Keratinocyte (primary cell): ENCODE results near the gene GTF3C1. TPM values are rescaled to one million over a fixed set of nuclear protein-coding genes. Genes with fewer than 3 reads are reported as not detected.

Experiments used
- DNase-seq: peaks from one replicate; pipeline ENCODE4 v3.0.0-alpha.2; 2011; ENCODE audit warnings: low read depth, missing footprints, low spot score
- FAIRE-seq: peaks from 2 replicates; lab custom pipeline; 2011; peaks lifted over from hg19 to GRCh38; lab: Jason Lieb, UNC
- H2AFZ ChIP-seq: 2 replicates; pipeline ENCODE4 v1.6.0; 2012; ENCODE audit warnings: low read length, control low read depth, inconsistent platforms; ENCODE audit not compliant: control insufficient read depth
- H3K27ac ChIP-seq: 2 replicates; pipeline ENCODE4 v1.5.1; 2011; ENCODE audit warnings: low read length; ENCODE audit not compliant: control insufficient read depth, insufficient read depth
- H3K27me3 ChIP-seq: 3 replicates; pipeline ENCODE4 v1.6.0; 2011; ENCODE audit warnings: low read length; ENCODE audit not compliant: control insufficient read depth, insufficient read depth; ENCODE audit errors: extremely low read depth
- H3K36me3 ChIP-seq, 2 experiments: 2 replicates in 1 of 2; 3 replicates in 1 of 2; pipeline ENCODE4 v1.5.1; 2011; ENCODE audit warnings: low read length in 2 of 2, mild to moderate bottlenecking in 1 of 2; ENCODE audit not compliant: control insufficient read depth in 2 of 2, insufficient read depth in 2 of 2; ENCODE audit errors: extremely low read depth in 1 of 2
- H3K4me1 ChIP-seq: 3 replicates; pipeline ENCODE4 v1.5.1; 2011; ENCODE audit warnings: low read length; ENCODE audit not compliant: control insufficient read depth, insufficient read depth; ENCODE audit errors: extremely low read depth
- H3K4me2 ChIP-seq: 3 replicates; pipeline ENCODE4 v1.6.0; 2011; ENCODE audit warnings: low read depth, low read length; ENCODE audit not compliant: control insufficient read depth, insufficient read depth; ENCODE audit errors: extremely low read depth
- H3K4me3 ChIP-seq, 3 experiments: fragments of 200-600 bp in 1 of 3; sonication (generic) in 1 of 3; 2 replicates in 2 of 3; 3 replicates in 1 of 3; pipeline ENCODE4 v1.5.1; 2011 to 2016; ENCODE audit warnings: low read length in 3 of 3, mild to moderate bottlenecking in 3 of 3, control low read depth in 2 of 3, inconsistent platforms in 1 of 3, low read depth in 1 of 3, mixed read lengths in 1 of 3, mixed run types in 1 of 3, moderate library complexity in 1 of 3; ENCODE audit not compliant: control insufficient read depth in 2 of 3, insufficient read depth in 2 of 3; ENCODE audit errors: extremely low read depth in 1 of 3
- H3K79me2 ChIP-seq: 2 replicates; pipeline ENCODE4 v1.6.0; 2012; ENCODE audit warnings: low read length; ENCODE audit not compliant: control insufficient read depth, insufficient read depth
- H3K9ac ChIP-seq: 3 replicates; pipeline ENCODE4 v1.6.0; 2011; ENCODE audit warnings: low read length; ENCODE audit not compliant: control insufficient read depth, insufficient read depth; ENCODE audit errors: extremely low read depth
- H3K9me1 ChIP-seq: 3 replicates; pipeline ENCODE4 v1.6.0; 2011; ENCODE audit warnings: low read length; ENCODE audit not compliant: control insufficient read depth, insufficient read depth; ENCODE audit errors: extremely low read depth
- H3K9me3 ChIP-seq: 2 replicates; pipeline ENCODE4 v1.5.1; 2012; ENCODE audit warnings: low read depth, low read length; ENCODE audit not compliant: control insufficient read depth
- H4K20me1 ChIP-seq: 3 replicates; pipeline ENCODE4 v1.6.0; 2011; ENCODE audit warnings: low read length; ENCODE audit not compliant: control insufficient read depth, insufficient read depth; ENCODE audit errors: extremely low read depth
- EZH2 ChIP-seq: IDR thresholded peaks from one replicate; pipeline ENCODE4 v1.6.1; 2012; ENCODE audit warnings: inconsistent platforms, mild to moderate bottlenecking, low read length, moderate library complexity
- dilution Hi-C: fragments of 300-500 bp; cut with MboI; formaldehyde crosslinking; loops from one replicate; pipeline ENCODE4 v1.7.0; 2020; ENCODE audit warnings: low sequenced_read_pairs; ENCODE audit not compliant: extremely low pct_ligation_motif_present
- polyA plus RNA-seq, 5 experiments: library from polyadenylated mRNA; depleted of rRNA in 3 of 5; stranded (reverse) in 3 of 5; stranded (forward) in 1 of 5; unstranded in 1 of 5; fragments of >200 nt; gene quantifications; 1 replicate in 1 of 5; 2 replicates in 3 of 5; 3 replicates in 1 of 5; pipeline versions ENCODE4 v1.2.1 to v1.2.3, GENCODE V29; 2011 to 2012; ENCODE audit warnings: missing spikeins in 2 of 5, low read depth in 1 of 5, low replicate concordance in 1 of 5
- TF ChIP-seq, protein P1 (sequence below), 3 experiments: IDR thresholded peaks in 1 of 3; conservative IDR thresholded peaks in 1 of 3; optimal IDR thresholded peaks in 1 of 3; 2 replicates in 2 of 3; 3 replicates in 1 of 3; pipeline versions ENCODE3 to v1.5.1; 2011; ENCODE audit warnings: low read length in 3 of 3, mild to moderate bottlenecking in 3 of 3, moderate library complexity in 2 of 3, control low read depth in 1 of 3, inconsistent platforms in 1 of 3; ENCODE audit not compliant: insufficient read depth in 2 of 3; ENCODE audit errors: extremely low read depth in 1 of 3

Gene GTF3C1
- polyA plus RNA-seq, 1 donor (not counting 4 experiments of a cell fraction or from before 2014, with no cell fraction given) = 23.5 TPM

DNA sequence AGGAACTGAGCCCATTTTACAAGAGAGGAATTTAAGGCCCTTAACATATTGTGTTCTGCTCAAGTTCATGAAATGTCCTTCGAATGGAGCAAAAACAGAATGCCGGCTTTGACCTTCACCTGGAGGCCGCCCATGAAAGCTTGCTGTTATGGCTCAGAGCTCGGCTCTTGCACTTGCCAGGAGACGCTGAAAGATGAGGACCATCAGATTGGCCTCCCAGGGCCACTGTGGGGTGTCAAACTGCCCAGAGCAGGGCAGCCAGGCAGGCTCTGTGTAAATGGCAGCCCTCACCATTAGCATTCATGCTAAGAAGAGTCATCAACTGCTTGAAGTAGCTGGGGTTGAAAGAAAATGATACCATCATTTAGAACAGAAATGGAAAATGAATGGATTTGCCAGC, 108.4 kb downstream of the GTF3C1 start:
- Histone ChIP-seq H3K9me1 (no peaks in the 10 kb centered on the region), H3K9me3 (peaks cover 6% of the 10 kb centered on the region), H3K36me3 (no peaks in the 10 kb centered on the region), H4K20me1 (no peaks in the 10 kb centered on the region), H3K4me1 (peaks cover 4% of the 10 kb centered on the region), H3K4me2 (no peak overlapping the region), H3K79me2 (no peaks in the 10 kb centered on the region), H3K9ac (no peak overlapping the region), H2AFZ (no peak overlapping the region), H3K4me3 (no peak overlapping the region), H3K27me3 (no peaks in the 10 kb centered on the region), H3K27ac (no peak overlapping the region)
- dilution Hi-C loops = no loop called here
- DNase-seq (no peak), FAIRE-seq (no peak)
- TF ChIP-seq EZH2 = no peak
- TF ChIP-seq, protein P1, sequence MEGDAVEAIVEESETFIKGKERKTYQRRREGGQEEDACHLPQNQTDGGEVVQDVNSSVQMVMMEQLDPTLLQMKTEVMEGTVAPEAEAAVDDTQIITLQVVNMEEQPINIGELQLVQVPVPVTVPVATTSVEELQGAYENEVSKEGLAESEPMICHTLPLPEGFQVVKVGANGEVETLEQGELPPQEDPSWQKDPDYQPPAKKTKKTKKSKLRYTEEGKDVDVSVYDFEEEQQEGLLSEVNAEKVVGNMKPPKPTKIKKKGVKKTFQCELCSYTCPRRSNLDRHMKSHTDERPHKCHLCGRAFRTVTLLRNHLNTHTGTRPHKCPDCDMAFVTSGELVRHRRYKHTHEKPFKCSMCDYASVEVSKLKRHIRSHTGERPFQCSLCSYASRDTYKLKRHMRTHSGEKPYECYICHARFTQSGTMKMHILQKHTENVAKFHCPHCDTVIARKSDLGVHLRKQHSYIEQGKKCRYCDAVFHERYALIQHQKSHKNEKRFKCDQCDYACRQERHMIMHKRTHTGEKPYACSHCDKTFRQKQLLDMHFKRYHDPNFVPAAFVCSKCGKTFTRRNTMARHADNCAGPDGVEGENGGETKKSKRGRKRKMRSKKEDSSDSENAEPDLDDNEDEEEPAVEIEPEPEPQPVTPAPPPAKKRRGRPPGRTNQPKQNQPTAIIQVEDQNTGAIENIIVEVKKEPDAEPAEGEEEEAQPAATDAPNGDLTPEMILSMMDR (optimal IDR thresholded peaks at IDR 0.05 in 1 of 3, IDR thresholded peaks at IDR 0.05 in 1 of 3, conservative IDR thresholded peaks at IDR 0.05 in 1 of 3; ENCODE audit: extremely low read depth in 1 of 3, insufficient read depth in 2 of 3, low read length in 3 of 3) = no peak

DNA sequence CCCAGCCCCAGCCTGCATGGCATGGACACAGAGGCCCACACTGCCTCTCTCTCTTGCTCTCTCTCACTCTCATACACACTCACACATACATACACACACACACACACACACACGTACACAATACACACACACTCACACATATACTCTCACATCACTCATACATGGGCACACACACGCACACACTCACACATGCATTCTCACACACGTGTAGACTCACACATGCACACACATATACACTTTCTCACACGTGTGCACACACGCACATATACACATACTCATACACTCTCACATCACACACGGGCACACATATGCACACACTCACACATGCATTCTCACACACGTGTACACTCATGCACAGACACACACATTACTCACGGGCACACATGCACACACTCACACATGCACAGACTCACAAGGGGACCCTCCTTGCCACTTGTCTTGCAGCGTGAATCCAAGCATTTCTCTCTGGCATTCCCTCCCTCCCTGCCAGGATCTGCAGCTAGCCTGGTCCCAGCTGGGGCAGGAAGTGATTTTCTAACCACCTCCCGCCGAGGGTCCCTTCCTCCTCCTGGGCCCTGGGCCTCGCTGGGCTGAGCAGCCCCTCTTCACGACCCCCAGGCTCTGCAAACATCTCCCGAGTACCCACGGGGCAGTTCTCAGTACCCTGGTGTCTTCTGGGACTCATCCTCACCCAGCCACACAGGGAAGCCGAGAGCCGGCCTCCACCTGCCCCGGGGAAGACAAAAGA, 110.3 kb downstream of the GTF3C1 start:
- no peaks in the 10 kb centered on the region for H3K9me1 ChIP-seq
- H2AFZ ChIP-seq = no peak overlapping the region
- no peak overlapping the region for H3K27ac ChIP-seq
- H4K20me1 ChIP-seq = no peaks in the 10 kb centered on the region
- peaks cover 2% of the 10 kb centered on the region for H3K9me3 ChIP-seq
- H3K4me1 ChIP-seq = peaks cover 4% of the 10 kb centered on the region
- TF ChIP-seq, protein P1 (optimal IDR thresholded peaks at IDR 0.05 in 1 of 3, IDR thresholded peaks at IDR 0.05 in 1 of 3, conservative IDR thresholded peaks at IDR 0.05 in 1 of 3; ENCODE audit: extremely low read depth in 1 of 3, insufficient read depth in 2 of 3, low read length in 3 of 3) = no peak
- TF ChIP-seq EZH2 = no peak
- H3K27me3 ChIP-seq = no peaks in the 10 kb centered on the region
- no peaks in the 10 kb centered on the region for H3K79me2 ChIP-seq
- DNase-seq = no peak
- no peaks in the 10 kb centered on the region for H3K36me3 ChIP-seq
- H3K4me3 ChIP-seq = no peak overlapping the region
- H3K9ac ChIP-seq = no peak overlapping the region
- dilution Hi-C loops = no loop called here
- FAIRE-seq = no peak
- H3K4me2 ChIP-seq = no peak overlapping the region
